ENCODE results near the gene FOXL1. TPM values are rescaled to one million over a fixed set of nuclear protein-coding genes. Genes with fewer than 3 reads are reported as not detected.

FOXL1 gene
- polyA plus RNA-seq, 1 experiment = 41.1 TPM

DNA sequence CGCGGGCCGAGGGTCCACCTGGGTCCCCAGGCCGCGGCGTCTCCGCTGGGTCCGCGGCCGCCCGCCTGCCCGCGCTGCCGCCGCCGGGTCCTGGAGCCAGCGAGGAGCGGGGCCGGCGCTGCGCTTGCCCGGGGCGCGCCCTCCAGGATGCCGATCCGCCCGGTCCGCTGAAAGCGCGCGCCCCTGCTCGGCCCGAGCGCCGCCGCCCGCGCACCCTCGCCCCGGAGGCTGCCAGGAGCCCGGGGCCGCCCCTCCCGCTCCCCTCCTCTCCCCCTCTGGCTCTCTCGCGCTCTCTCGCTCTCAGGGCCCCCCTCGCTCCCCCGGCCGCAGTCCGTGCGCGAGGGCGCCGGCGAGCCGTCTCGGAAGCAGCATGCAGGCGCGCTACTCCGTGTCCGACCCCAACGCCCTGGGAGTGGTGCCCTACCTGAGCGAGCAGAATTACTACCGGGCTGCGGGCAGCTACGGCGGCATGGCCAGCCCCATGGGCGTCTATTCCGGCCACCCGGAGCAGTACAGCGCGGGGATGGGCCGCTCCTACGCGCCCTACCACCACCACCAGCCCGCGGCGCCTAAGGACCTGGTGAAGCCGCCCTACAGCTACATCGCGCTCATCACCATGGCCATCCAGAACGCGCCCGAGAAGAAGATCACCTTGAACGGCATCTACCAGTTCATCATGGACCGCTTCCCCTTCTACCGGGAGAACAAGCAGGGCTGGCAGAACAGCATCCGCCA, 11.2 kb upstream of the FOXL1 start:
- Histone ChIP-seq H3K9me3 (ENCODE audit: control insufficient read depth, insufficient read depth, low read length) (no peaks in the 10 kb centered on the region; the same call in 1 of the 2 replicates), H3K27ac (ENCODE audit: low read depth, low read length) (peak overlapping the region; percentile 73), H3K4me3 (ENCODE audit: low read depth, low read length) (peak overlapping the region; percentile 88), H3K27me3 (ENCODE audit: control insufficient read depth, insufficient read depth, low read length) (no peaks in the 10 kb centered on the region)
- TF ChIP-seq, protein P1, sequence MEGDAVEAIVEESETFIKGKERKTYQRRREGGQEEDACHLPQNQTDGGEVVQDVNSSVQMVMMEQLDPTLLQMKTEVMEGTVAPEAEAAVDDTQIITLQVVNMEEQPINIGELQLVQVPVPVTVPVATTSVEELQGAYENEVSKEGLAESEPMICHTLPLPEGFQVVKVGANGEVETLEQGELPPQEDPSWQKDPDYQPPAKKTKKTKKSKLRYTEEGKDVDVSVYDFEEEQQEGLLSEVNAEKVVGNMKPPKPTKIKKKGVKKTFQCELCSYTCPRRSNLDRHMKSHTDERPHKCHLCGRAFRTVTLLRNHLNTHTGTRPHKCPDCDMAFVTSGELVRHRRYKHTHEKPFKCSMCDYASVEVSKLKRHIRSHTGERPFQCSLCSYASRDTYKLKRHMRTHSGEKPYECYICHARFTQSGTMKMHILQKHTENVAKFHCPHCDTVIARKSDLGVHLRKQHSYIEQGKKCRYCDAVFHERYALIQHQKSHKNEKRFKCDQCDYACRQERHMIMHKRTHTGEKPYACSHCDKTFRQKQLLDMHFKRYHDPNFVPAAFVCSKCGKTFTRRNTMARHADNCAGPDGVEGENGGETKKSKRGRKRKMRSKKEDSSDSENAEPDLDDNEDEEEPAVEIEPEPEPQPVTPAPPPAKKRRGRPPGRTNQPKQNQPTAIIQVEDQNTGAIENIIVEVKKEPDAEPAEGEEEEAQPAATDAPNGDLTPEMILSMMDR (IDR thresholded peaks at IDR 0.05; ENCODE audit: low read depth, low read length) = 0 out of 2 replicates have a peak, but pooled peaks have one; percentile 5
- ChIA-PET CTCF (interaction anchor here (0.6 to 1.5 kb wide), 3 partner anchors 269 to 495 kb away, joined by 3 to 4 read pairs (median 4); no protein-coding TSS in a partner anchor), POLR2A (interaction anchor here (1.7 kb wide), 1 partner anchor 9 kb away, joined by 10 read pairs; no protein-coding TSS in a partner anchor)
- no peak for DNase-seq (ENCODE audit: low read depth, low spot score)

DNA sequence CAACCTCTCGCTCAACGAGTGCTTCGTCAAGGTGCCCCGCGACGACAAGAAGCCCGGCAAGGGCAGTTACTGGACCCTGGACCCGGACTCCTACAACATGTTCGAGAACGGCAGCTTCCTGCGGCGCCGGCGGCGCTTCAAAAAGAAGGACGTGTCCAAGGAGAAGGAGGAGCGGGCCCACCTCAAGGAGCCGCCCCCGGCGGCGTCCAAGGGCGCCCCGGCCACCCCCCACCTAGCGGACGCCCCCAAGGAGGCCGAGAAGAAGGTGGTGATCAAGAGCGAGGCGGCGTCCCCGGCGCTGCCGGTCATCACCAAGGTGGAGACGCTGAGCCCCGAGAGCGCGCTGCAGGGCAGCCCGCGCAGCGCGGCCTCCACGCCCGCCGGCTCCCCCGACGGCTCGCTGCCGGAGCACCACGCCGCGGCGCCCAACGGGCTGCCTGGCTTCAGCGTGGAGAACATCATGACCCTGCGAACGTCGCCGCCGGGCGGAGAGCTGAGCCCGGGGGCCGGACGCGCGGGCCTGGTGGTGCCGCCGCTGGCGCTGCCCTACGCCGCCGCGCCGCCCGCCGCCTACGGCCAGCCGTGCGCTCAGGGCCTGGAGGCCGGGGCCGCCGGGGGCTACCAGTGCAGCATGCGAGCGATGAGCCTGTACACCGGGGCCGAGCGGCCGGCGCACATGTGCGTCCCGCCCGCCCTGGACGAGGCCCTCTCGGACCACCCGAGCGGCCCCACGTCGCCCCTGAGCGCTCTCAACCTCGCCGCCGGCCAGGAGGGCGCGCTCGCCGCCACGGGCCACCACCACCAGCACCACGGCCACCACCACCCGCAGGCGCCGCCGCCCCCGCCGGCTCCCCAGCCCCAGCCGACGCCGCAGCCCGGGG, 10.4 kb upstream of the FOXL1 start:
- no peaks in the 10 kb centered on the region for H3K27me3 ChIP-seq (ENCODE audit: control insufficient read depth, insufficient read depth, low read length)
- TF ChIP-seq, protein P1 (IDR thresholded peaks at IDR 0.05; ENCODE audit: low read depth, low read length) = 0 out of 2 replicates have a peak, but pooled peaks have one; percentile 5
- H3K9me3 ChIP-seq (ENCODE audit: control insufficient read depth, insufficient read depth, low read length) = no peaks in the 10 kb centered on the region; the same call in 1 of the 2 replicates
- CTCF ChIA-PET = interaction anchor here (0.6 to 1.5 kb wide), 3 partner anchors 268 to 494 kb away, joined by 3 to 4 read pairs (median 4); no protein-coding TSS in a partner anchor
- POLR2A ChIA-PET = interaction anchor here (1.7 kb wide), 1 partner anchor 8 kb away, joined by 10 read pairs; no protein-coding TSS in a partner anchor
- peak overlapping the region; percentile 73 for H3K27ac ChIP-seq (ENCODE audit: low read depth, low read length)
- H3K4me3 ChIP-seq (ENCODE audit: low read depth, low read length) = peak overlapping the region; percentile 88
- DNase-seq (ENCODE audit: low read depth, low spot score) = no peak

GRCh38 chr16:86568677-86569623, 9.4 kb upstream of the FOXL1 start:
- DNase-seq (ENCODE audit: low read depth, low spot score) = no peak
- H3K9me3 ChIP-seq (ENCODE audit: control insufficient read depth, insufficient read depth, low read length) = no peaks in the 10 kb centered on the region; the same call in 1 of the 2 replicates
- peak overlapping the region; percentile 88 for H3K4me3 ChIP-seq (ENCODE audit: low read depth, low read length)
- ChIA-PET POLR2A (interaction anchor here (0.6 kb wide), 1 partner anchor 294 kb away, joined by 3 read pairs; no protein-coding TSS in a partner anchor), CTCF (interaction anchor here (1.0 to 2.6 kb wide), 3 partner anchors 493 to 710 kb away, joined by 4 to 21 read pairs (median 4); no protein-coding TSS in a partner anchor)
- H3K27ac ChIP-seq (ENCODE audit: low read depth, low read length) = peak overlapping the region; percentile 47
- TF ChIP-seq, protein P1 (IDR thresholded peaks at IDR 0.05; ENCODE audit: low read depth, low read length) = no peak
- no peaks in the 10 kb centered on the region for H3K27me3 ChIP-seq (ENCODE audit: control insufficient read depth, insufficient read depth, low read length)

- Histone ChIP-seq H3K27me3 (ENCODE audit: control insufficient read depth, insufficient read depth, low read length) (no peaks in the 10 kb centered on the region), H3K4me3 (ENCODE audit: low read depth, low read length) (peak overlapping the region; percentile 88), H3K9me3 (ENCODE audit: control insufficient read depth, insufficient read depth, low read length) (no peaks in the 10 kb centered on the region; the same call in 1 of the 2 replicates), H3K27ac (ENCODE audit: low read depth, low read length) (no peak overlapping the region)
- ChIA-PET POLR2A (interaction anchor here (0.6 kb wide), 1 partner anchor 293 kb away, joined by 3 read pairs; no protein-coding TSS in a partner anchor), CTCF (interaction anchor here (1.0 to 2.6 kb wide), 3 partner anchors 447 to 709 kb away, joined by 4 to 21 read pairs (median 4); no protein-coding TSS in a partner anchor)
- DNase-seq (ENCODE audit: low read depth, low spot score) = no peak
- TF ChIP-seq, protein P1 (IDR thresholded peaks at IDR 0.05; ENCODE audit: low read depth, low read length) = no peak
Observed at GRCh38 chr16:86569701-86570447, 8.5 kb upstream of the FOXL1 start.
